ENCODE results near the gene CSPG4.
"Not testable (repeated sequence)": the region's sequence is repeated elsewhere in the genome, so short reads cannot be mapped to it uniquely, and the experiment has no call there.

GRCh38 chr15:75633922-75634321 is 78.7 kb downstream of the CSPG4 start:
- TF ChIP-seq EZH2 (IDR thresholded peaks at IDR 0.05; ENCODE audit: borderline replicate concordance, insufficient read depth, low read depth, low read length, poor library complexity, severe bottlenecking); CTCF (IDR thresholded peaks at IDR 0.05): not testable (repeated sequence)
